22Rv1 (cell line): Measurements from ENCODE around the gene MT1X.

ENCODE experiments used
- CTCF ChIP-seq: fragments of 450-650 bp; IDR thresholded peaks from 2 replicates; pipeline ENCODE4 v1.5.1; 2017; ENCODE audit warnings: mild to moderate bottlenecking
- ZFX ChIP-seq: fragments of 450-650 bp; IDR thresholded peaks from 2 replicates; pipeline ENCODE4 v1.6.1; 2017; ENCODE audit warnings: antibody characterized with exemption, borderline replicate concordance

- TF ChIP-seq CTCF (no peak), ZFX (no peak)
These were observed 36.4 kb upstream of the MT1X start for GRCh38 chr16:56645838-56646237.
